ENCODE measurements around the gene TRRAP.

TRRAP gene

GRCh38 chr7:98949336-98950044 is 71.2 kb downstream of the TRRAP start:
- no peak overlapping the region for H3K4me3 ChIP-seq (ENCODE audit: control insufficient read depth, low read depth, low read length)
- DNase-seq (ENCODE audit: low read depth): peak; percentile 26
- no peak for TF ChIP-seq CTCF (conservative IDR thresholded peaks at IDR 0.05; ENCODE audit: control insufficient read depth, insufficient read depth, low read depth, low read length)

DNA sequence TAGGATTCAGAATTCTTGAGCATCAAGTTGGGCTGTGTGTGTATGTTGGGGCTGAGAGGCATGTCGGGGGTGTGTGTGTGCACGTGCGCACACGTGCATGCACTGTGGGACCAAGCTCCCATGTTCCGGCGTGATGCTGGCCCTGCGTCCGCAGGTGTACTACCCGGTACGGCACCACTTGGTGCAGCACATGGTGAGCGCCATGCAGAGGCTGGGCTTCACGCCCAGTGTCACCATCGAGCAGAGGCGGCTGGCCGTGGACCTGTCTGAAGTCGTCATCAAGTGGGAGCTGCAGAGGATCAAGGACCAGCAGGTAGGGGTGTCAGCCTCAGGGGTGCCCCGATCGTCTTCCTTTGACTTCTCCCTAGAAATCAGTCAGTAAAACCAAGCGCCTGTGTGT is 77.7 kb downstream of the TRRAP start:
- H3K4me3 ChIP-seq (ENCODE audit: control insufficient read depth, low read depth, low read length): no peak overlapping the region
- no peak for DNase-seq (ENCODE audit: low read depth)
- TF ChIP-seq CTCF (conservative IDR thresholded peaks at IDR 0.05; ENCODE audit: control insufficient read depth, insufficient read depth, low read depth, low read length): no peak

GRCh38 chr7:98956469-98956868 is 78.1 kb downstream of the TRRAP start:
- DNase-seq (ENCODE audit: low read depth): no peak
- H3K4me3 ChIP-seq (ENCODE audit: control insufficient read depth, low read depth, low read length): no peak overlapping the region
- TF ChIP-seq CTCF (conservative IDR thresholded peaks at IDR 0.05; ENCODE audit: control insufficient read depth, insufficient read depth, low read depth, low read length): no peak

DNA sequence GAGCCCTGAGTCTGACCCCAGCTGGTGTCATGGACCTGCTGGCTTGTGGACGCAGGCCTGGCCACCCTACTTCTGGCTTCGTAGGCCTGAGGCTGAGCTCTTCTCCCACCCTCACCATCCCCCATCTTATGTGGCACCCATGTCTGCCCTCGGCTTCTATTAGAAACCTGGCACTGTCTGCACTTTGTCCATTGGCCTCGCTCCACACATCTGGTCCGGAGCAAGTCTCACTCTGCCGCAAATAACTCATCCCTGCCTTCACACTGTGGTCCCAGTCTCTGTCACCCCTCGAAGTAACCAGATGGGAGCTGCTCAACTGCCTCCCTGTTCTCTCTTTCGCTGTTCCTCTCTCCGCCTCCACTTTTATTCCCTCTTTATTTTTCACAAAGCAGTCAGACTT is 78.6 kb downstream of the TRRAP start:
- DNase-seq (ENCODE audit: low read depth): peak; percentile 49
- TF ChIP-seq CTCF (conservative IDR thresholded peaks at IDR 0.05; ENCODE audit: control insufficient read depth, insufficient read depth, low read depth, low read length): no peak
- no peak overlapping the region for H3K4me3 ChIP-seq (ENCODE audit: control insufficient read depth, low read depth, low read length)

DNA sequence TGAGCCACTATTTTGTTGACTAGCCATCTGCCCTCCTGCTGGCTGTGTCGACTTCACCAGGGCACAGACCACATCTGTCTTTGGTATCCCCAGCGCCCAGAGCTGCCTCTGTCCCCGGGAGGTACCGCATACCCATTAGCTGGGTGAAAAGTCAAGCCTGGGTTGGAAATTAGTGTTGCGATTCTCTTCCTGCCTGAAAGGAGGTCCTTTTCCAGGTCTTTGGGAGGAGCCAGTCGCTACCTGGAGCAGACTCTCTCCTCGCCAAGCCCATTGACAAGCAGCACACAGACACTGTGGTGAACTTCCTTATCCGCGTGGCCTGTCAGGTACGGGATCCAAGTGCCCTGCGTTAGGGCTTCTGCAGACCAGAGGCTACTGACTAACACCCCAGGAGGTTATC is 79.4 kb downstream of the TRRAP start:
- no peak for DNase-seq (ENCODE audit: low read depth)
- no peak overlapping the region for H3K4me3 ChIP-seq (ENCODE audit: control insufficient read depth, low read depth, low read length)
- TF ChIP-seq CTCF (conservative IDR thresholded peaks at IDR 0.05; ENCODE audit: control insufficient read depth, insufficient read depth, low read depth, low read length): no peak

GRCh38 chr7:98958968-98959367 is 80.6 kb downstream of the TRRAP start:
- no peak for DNase-seq (ENCODE audit: low read depth)
- TF ChIP-seq CTCF (conservative IDR thresholded peaks at IDR 0.05; ENCODE audit: control insufficient read depth, insufficient read depth, low read depth, low read length): no peak

DNA sequence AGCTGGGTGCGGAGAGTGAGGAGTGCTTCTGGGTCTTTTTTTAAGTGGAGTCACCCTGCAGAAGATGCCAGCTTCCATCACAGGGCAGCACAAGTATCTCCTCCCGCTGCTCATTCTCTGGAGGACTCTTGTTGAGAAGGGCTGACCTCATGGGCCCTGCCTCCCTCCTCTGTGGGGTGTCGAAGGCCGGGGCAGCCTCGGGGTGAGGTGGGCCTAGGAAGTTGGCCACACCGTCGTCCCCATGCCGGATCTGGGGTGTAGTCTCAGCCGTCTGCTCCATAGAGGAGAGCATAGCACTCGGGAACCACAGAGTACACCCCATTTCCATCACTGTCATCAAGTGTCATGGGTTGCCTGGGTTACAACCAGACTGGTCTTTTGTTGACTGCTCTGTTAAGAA is 85.0 kb downstream of the TRRAP start:
- no peak overlapping the region for H3K4me3 ChIP-seq (ENCODE audit: control insufficient read depth, low read depth, low read length)
- TF ChIP-seq CTCF (conservative IDR thresholded peaks at IDR 0.05; ENCODE audit: control insufficient read depth, insufficient read depth, low read depth, low read length): no peak
- no peak for DNase-seq (ENCODE audit: low read depth)

More at GRCh38 chr7:98958968-98959367, 80.6 kb downstream of the TRRAP start:
- H3K4me3 ChIP-seq (ENCODE audit: control insufficient read depth, low read depth, low read length): no peak overlapping the region

Measured in fibroblast of mammary gland (primary cell).